ENCODE data around the gene PSMA6.

- no peak for TF ChIP-seq CTCF (IDR thresholded peaks at IDR 0.05)
- no peak for TF ChIP-seq POLR2A (IDR thresholded peaks at IDR 0.05)
Measured at GRCh38 chr14:35339761-35340406, 47.7 kb downstream of the PSMA6 start.

Measured in Peyer's patch (tissue), 4 donors.